GM12873 (cell line): ENCODE data around the gene HMCES.

Experiments used
- CTCF ChIP-seq: IDR thresholded peaks from 2 replicates; pipeline ENCODE4 v1.5.1; 2012; ENCODE audit warnings: low read depth, mild to moderate bottlenecking, moderate library complexity, low read length, control low read depth; ENCODE audit not compliant: insufficient read depth; ENCODE audit errors: missing control alignments

HMCES gene

GRCh38 chr3:129311054-129311902, 32.6 kb downstream of the HMCES start:
- no peak for TF ChIP-seq CTCF

- no peak for TF ChIP-seq CTCF
Measured at GRCh38 chr3:129312021-129312639, 33.5 kb downstream of the HMCES start.

GRCh38 chr3:129312671-129313414, 34.2 kb downstream of the HMCES start:
- TF ChIP-seq CTCF: no peak

- TF ChIP-seq CTCF: no peak
Measured at GRCh38 chr3:129313415-129313664, 34.7 kb downstream of the HMCES start.

GRCh38 chr3:129313665-129314385, 35.2 kb downstream of the HMCES start:
- TF ChIP-seq CTCF: no peak

GRCh38 chr3:129314386-129315222, 35.9 kb downstream of the HMCES start:
- TF ChIP-seq CTCF: peak; percentile 22
